Left colon (tissue), 2 donors: Measurements from ENCODE around the gene PLAC8L1. TPM values are rescaled to one million over a fixed set of nuclear protein-coding genes. Genes with fewer than 3 reads are reported as not detected.
A peak's percentile ranks its signal among the peaks of the same experiment; 100 is the strongest.

Source experiments
- ATAC-seq: fragments of 200-7000 bp; cut with Tn5 transposase; one replicate; pipeline ENCODE4 v1.9.1; 2020; ENCODE audit warnings: mild to moderate bottlenecking, moderate library complexity
- DNase-seq, 2 donors: peaks; one replicate each; pipeline ENCODE4 v3.0.0-alpha.2; 2020
- intact Hi-C, 2 donors: fragments of 100-400 bp; cut with DNase I in 1 of 2; cut with micrococcal nuclease in 1 of 2; formaldehyde crosslinking; loops; one replicate each; pipeline versions ENCODE4 v1.11.2 to v1.14.0; 2022; cut with DNase I, micrococcal nuclease
- total RNA-seq, 2 donors: library from RNA; stranded (reverse); fragmentation: NEBNext Ultra II Directional; extraction: Animal tissue kit (Norgen Biotek cat#: 25700); gene quantifications; one replicate each; pipeline ENCODE4 v1.2.1, GENCODE V29; 2021
- donor health status: DM: no; HTN: no; CAD: no.
- donor health status: DM: yes; HTN: yes; CAD: no.

PLAC8L1 gene
- total RNA-seq, 2 donors from 2014 or later, result 0.49 TPM; not detected in 1

DNA sequence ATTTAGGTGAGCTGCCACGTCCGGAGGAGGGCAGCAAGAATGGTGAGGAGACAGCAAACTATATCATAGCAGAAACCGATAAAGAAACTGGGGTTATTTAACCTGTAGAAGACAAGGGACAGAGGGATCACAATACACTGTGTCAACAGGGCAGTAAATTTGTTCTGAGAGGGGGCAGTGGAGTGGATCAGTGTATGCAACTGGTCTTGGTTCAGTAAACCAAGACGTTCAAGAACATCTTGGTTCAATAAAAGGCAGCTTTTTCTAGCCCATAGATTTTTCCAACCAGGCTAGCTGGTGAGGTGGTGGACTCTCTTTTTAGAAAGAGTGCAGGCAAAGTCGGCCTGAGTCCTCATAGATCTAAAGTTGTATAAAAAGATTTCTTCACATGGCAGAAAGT is 55.3 kb downstream of the PLAC8L1 start:
- no peak for DNase-seq
- ATAC-seq, result no peak
- intact Hi-C loops, result no loop called here

DNA sequence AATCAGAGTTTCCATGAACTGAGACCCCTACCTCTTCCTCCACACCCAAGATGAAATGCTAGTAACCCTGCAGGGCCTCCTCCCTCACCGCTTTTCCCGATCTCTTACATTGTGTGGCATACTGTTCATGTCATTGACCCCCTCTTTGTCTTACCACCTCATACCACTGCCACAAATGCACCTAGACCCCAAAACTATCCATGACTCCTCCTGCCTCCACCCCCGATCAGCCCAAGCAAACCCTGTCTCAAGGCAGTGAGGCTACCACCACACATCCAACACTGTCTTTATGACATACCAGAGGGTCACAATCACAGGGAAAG is 55.7 kb downstream of the PLAC8L1 start:
- ATAC-seq, result no peak
- intact Hi-C loops, result no loop called here

DNA sequence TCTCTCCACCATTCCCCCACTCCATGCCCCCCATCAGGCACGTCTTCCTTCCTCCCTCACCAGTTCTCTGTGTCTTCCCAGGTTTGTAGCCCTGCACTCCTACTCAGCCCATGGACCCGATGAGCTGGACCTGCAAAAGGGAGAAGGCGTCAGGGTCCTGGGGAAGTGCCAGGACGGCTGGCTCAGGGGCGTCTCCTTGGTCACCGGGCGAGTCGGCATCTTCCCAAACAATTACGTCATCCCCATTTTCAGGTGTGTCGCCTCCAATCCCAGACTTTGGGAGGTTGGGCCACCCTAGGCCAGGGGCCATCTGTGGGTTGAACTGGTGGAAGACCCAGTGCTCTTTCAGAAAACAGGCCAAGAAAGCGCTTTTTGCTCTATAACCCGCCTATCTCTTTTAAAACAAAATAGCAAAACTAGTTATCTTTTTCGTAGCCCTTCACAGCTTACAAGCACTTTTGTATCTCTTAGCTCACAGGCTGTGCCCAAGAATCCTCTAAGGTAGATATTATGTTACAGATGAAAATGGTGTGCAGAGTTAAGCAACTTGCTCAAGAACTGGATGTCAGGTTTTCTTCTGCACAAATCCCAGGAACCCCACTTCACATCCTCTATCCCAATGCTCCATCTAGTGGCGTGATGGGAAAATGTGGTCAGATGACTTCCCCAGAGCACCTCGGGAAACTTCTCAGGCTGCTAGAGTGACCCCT is 56.2 kb downstream of the PLAC8L1 start:
- peak; percentile 53 for ATAC-seq
- intact Hi-C loops, result no loop called here
- DNase-seq, result peak; percentile 48 to 56

More for the DNA sequence above, 55.7 kb downstream of the PLAC8L1 start:
- DNase-seq, result no peak

DNA sequence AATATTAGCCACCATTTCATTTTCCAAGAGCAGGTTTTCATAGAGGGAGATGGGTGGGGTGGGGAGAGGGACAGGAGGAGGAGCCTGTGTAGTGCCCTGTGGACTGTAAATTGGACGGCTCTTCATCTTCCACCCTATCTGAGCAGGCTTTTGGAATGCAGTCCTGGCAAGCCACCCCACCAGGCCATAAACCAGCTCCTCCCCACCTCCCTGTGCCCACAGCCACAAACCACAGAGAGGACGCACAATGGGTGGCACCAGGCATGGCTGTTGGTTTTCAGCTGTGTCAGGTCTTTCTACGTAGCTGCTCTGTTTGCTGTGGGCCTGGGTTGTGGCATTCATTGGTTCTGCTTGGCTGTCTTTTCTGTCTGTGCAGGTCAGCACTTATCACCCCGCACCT is 58.0 kb downstream of the PLAC8L1 start:
- DNase-seq (peak; percentile 66 to 86), ATAC-seq (peak; percentile 87)
- intact Hi-C loops, result no loop called here

DNA sequence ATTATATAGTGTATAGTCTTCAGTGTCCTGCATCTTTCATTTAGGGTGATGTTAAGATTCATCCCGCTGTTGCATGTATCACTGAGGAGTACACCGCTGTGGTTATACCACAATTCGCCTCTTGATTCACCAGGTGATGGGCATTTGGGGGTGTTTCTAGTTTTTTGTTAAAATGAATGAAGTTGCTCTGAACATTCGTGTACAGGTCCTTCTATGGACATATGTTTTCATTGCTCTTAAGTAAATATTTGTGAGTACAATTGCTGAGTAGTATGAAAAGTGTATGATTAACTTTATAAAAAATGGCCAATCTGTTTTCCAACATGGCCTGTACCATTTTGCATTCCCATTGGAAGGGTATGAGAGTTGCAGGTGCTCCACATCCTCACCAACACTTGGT is 61.7 kb downstream of the PLAC8L1 start:
- DNase-seq, result no peak
- intact Hi-C loops, result no loop called here
- ATAC-seq, result no peak

DNA sequence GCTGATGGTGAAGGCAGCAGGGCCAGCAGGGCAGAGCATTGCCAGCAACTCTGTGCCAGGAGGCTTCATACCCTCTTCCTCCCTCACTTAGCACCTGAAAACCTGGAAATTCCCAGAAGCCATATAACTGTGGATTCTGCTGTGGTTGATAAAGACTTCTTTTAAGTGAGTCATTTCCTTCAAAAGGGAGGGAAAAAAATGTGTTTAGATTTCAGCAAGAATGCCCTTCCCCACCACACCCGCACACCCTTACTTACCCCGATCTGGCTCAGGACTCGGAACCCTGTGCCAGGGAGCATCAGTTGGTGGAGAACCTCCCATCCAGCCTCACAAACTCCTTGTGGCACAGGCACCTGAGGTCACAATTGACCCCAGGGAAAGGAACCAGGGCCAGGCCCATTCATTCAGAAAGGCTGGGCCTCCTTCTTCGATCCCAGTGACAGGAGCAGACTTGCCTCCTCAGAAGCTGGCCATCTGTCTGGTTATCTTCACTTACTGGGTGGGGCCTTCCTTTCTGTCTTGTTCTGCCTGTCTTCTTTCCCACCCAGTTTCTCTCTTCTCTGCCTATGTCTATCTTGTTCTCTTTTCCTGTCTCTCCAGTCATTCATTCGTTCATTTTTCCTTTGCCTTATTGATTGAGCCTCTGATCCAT is 62.6 kb downstream of the PLAC8L1 start:
- intact Hi-C loops, result no loop called here
- ATAC-seq, result peak; percentile 14
- DNase-seq, result peak in 1 of 2 donors; percentile 15

DNA sequence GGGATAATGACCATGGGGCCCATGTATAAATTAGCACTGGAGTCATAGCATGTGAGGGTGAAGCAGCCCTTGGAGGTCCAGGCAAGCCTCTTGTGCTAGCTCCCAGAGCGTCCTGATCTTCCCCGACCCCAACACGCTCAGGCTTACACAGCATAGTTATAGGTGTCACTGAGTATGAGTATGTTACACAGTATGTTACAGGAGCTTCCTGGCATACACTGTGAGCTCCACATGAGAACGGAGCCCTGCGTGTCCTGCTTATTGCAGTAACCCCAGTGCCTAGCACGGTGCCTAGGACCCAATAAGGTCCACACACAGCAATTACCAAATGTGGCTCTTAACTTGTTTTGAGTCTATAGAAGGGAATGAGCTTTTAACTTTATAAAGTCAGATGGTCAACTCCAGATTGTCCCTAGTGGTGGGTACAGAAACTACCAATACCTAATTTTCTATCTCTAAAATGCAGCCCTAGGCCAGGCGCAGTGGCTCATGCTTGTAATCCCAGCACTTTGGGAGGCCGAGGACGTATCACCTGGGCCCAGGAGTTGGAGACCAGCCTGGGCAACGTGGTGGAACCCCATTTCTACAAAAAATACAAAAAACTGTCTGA is 64.1 kb downstream of the PLAC8L1 start:
- no peak for DNase-seq
- intact Hi-C loops, result no loop called here
- ATAC-seq, result peak; percentile 22

DNA sequence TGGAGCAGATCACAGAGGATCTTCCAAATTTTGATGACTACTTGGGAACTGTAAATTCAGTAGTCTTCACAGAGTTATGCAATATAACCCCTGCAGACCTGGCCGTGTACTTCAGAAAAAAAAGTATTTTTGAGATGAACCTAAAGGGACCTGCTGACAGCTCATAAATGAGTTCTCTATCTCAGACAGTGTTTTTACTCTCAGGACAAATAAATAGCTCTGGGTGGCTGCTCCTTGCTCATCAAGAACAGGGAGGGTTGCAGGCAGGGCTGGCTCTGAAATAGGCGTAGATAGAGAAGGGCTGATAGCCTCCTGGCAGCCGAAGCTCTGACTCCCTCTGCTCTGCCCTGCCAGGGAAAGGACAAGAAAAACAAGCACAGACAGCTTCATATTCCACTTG is 64.8 kb downstream of the PLAC8L1 start:
- ATAC-seq (peak; percentile 65), DNase-seq (peak in 1 of 2 donors; percentile 31)
- intact Hi-C loops, result no loop called here

DNA sequence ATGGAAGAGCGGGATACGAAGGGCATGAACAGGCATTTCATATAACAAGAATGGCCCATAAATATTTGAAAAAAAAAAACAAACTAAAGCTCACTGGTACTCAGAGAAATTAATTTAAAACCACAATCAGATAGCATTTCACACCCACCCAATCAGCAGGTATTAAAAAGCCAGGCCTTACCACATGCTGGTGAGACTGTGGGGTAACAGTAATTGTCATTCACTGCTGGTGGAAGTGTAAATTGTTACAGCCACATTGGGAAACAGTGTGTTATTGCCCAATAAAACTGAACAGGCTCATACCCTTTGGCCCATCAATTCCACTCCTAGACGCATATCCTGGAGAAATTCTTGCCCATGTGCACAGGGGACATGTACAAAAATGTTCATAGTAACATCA is 66.0 kb downstream of the PLAC8L1 start:
- ATAC-seq (peak; percentile 85), DNase-seq (no peak)
- intact Hi-C loops, result no loop called here

DNA sequence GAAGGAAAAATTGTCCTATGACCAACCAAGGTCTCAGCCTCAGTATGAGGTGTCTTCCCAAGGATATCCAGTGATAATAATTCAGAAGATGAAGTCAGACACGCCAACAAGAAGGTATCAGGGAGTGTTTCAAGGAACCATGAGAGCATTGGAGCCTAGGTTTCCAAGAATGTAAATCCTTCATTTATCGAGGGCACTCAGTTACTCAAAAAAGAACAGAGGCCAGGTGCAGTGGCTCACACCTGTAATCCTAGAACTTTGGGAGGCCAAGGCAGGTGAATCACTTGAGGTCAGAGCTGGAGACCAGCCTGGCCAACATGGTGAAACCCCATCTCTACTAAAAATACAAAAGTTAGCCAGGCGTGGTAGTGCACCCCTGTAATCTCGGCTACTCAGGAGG is 70.8 kb downstream of the PLAC8L1 start:
- ATAC-seq, result no peak
- no peak for DNase-seq
- intact Hi-C loops, result no loop called here

Other genes with a start within 250 kb of the PLAC8L1 start
- not detected for gene GRXCR2, start 232.6 kb downstream of the PLAC8L1 start, total RNA-seq
- gene SH3RF2, start 169.0 kb downstream of the PLAC8L1 start, total RNA-seq, result 10 to 100 TPM; 54.9 to 62.9 TPM
- gene LARS1, start 77.1 kb upstream of the PLAC8L1 start, total RNA-seq, result 10 to 100 TPM; 61.7 to 87.9 TPM
- gene RBM27, start 98.0 kb upstream of the PLAC8L1 start, total RNA-seq, result 10 to 100 TPM; 17.6 to 20.1 TPM
- not detected for gene POU4F3, start 233.3 kb upstream of the PLAC8L1 start, total RNA-seq